Heart right ventricle (tissue), 16 donors: ENCODE results near the gene LHPP. TPM values are rescaled to one million over a fixed set of nuclear protein-coding genes. Genes with fewer than 3 reads are reported as not detected.

Experiments
- ATAC-seq, 8 donors: fragments of 200-7000 bp; cut with Tn5 transposase; one replicate each; pipeline ENCODE4 v1.9.1; 2020; ENCODE audit warnings: mild to moderate bottlenecking in 8 of 8, moderate library complexity in 8 of 8, moderate number of reproducible peaks in 1 of 8
- DNase-seq, 2 donors: peaks; one replicate each; pipeline ENCODE4 v3.0.0-alpha.2; 2020
- H3K27ac ChIP-seq, 10 donors: fragments of 200-600 bp; sonication (generic) in 2 of 10; one replicate each; pipeline versions ENCODE4 v1.5.0 to v1.8.0; 2020 to 2022; ENCODE audit warnings: mild to moderate bottlenecking in 3 of 10
- H3K27me3 ChIP-seq, 7 donors: fragments of 200-600 bp; one replicate each; pipeline ENCODE4 v1.8.0; 2021 to 2022; ENCODE audit warnings: mild to moderate bottlenecking in 2 of 7
- H3K36me3 ChIP-seq, 9 donors: fragments of 200-600 bp; sonication (generic) in 1 of 9; one replicate each; pipeline versions ENCODE4 v1.5.0 to v1.8.0; 2020 to 2022; ENCODE audit warnings: mild to moderate bottlenecking in 2 of 9
- H3K4me1 ChIP-seq, 9 donors: fragments of 200-600 bp; sonication (generic) in 1 of 9; one replicate each; pipeline versions ENCODE4 v1.5.0 to v1.8.0; 2020 to 2022; ENCODE audit warnings: mild to moderate bottlenecking in 4 of 9
- H3K4me3 ChIP-seq, 10 donors: fragments of 200-600 bp; sonication (generic) in 2 of 10; one replicate each; pipeline versions ENCODE4 v1.5.0 to v1.8.0; 2020 to 2022; ENCODE audit warnings: mild to moderate bottlenecking in 7 of 10, moderate library complexity in 2 of 10
- H3K9me3 ChIP-seq, 11 donors: fragments of 200-600 bp in 10 of 11; sonication (generic) in 2 of 11; one replicate each; pipeline versions ENCODE4 v1.5.0 to v1.8.0; 2013 to 2022; ENCODE audit warnings: mild to moderate bottlenecking in 2 of 11, control low read depth in 1 of 11, moderate library complexity in 1 of 11
- CTCF ChIP-seq, 9 donors: fragments of 200-600 bp; sonication (generic) in 2 of 9; IDR thresholded peaks; one replicate each; pipeline versions ENCODE4 v1.5.0 to v1.8.0; 2021 to 2022; ENCODE audit warnings: antibody characterized with exemption in 9 of 9, mild to moderate bottlenecking in 5 of 9, moderate library complexity in 1 of 9
- WGBS, 2 donors: extraction: QIAGEN DNeasy Blood & Tissue Kit; methylation state at CpG; one replicate each; pipeline ENCODE4 v1.1.7; 2013; ENCODE audit warnings: inconsistent platforms in 1 of 2; 5-methylcytosine and 5-hydroxymethylcytosine counted together
- intact Hi-C, 10 donors: fragments of 100-400 bp; cut with DNase I; formaldehyde crosslinking; loops; one replicate each; pipeline versions ENCODE4 v1.11.1 to v1.14.2; 2022
- polyA plus RNA-seq, 2 donors: library from polyadenylated mRNA; stranded (reverse); fragments of 200-250 nt; gene quantifications; one replicate each; pipeline ENCODE4 v1.2.3, GENCODE V29; 2013
- total RNA-seq, 10 donors: library from RNA; stranded (reverse); fragmentation: NEBNext Ultra II Directional in 3 of 10; extraction: Animal tissue kit (Norgen Biotek cat#: 25700) in 3 of 10; gene quantifications; one replicate each; pipeline versions ENCODE4 v1.2.1 to v1.2.4, GENCODE V29; 2021 to 2023
- donor health status: Arrhythmogenic right ventricular cardiomyopathy.
- donor health status: ischemic (EF 13 %, LVEDD 7.1; RV severe dilation, severe dysfunction).
- donor health status: healthy with polysubstance abuse.
- donor health status: DM: no; HTN: yes; CAD: no.
- donor health status: DM: no; HTN: no; CAD: no.
- donor health status: ischemic (EF 25% LVEDD 6.9; RV normal size, moderate dysfunction).
- donor health status: ischemic (EF 25% LVEDD 5.7; RV mildly dilated, moderate dysfunction).
- donor health status: healthy.
- donor health status: DM: yes; HTN: yes; CAD: no.
- donor health status: Ischemic cardiomyopathy.
- donor health status: ischemic (EF 35%, LVEDD 5.7; RV mildly dilated, moderate dysfunction).
- donor health status: nonischemic (EF 11% LVEDD 7.7; RV severe dilation, severe dysfunction).
- donor health status: DM: yes; HTN: yes; CAD: no.
- donor health status: PGD.
- donor health status: ischemic (EF 29% LVEDD 5.4; RV normal size, mild dysfunction).
- donor health status: nonischemic (EF 23%, LVEDD 6.1; RV moderate dilation, normal function).

Gene LHPP
- total and polyA plus RNA-seq, 12 donors, result 4.2 to 20.5 (median 11.7) TPM

GRCh38 chr10:124425227-124425962 is 36.2 kb upstream of the LHPP start:
- no peak for TF ChIP-seq CTCF (IDR thresholded peaks at IDR 0.05)
- H3K36me3 ChIP-seq, result no peaks in the 10 kb centered on the region
- H3K27ac ChIP-seq, result no peak overlapping the region
- DNase-seq (no peak), ATAC-seq (no peak)
- intact Hi-C loops, result no loop called here
- no peaks in the 10 kb centered on the region for H3K9me3 ChIP-seq
- WGBS, 2 donors, result 92% methylated on average over 4 of the region's 4 CpGs
- H3K4me1 ChIP-seq, result no peaks in the 10 kb centered on the region
- H3K4me3 ChIP-seq, result no peak overlapping the region
- H3K27me3 ChIP-seq, result peaks cover 0 to 48% (median 35%) of the 10 kb centered on the region in 7 donors

GRCh38 chr10:124428207-124428777 is 33.3 kb upstream of the LHPP start:
- WGBS, 2 donors, result 53 to 58% methylated on average over 3 of the region's 3 CpGs
- Histone ChIP-seq H3K36me3 (no peaks in the 10 kb centered on the region), H3K4me3 (no peak overlapping the region), H3K27ac (no peak overlapping the region), H3K4me1 (no peaks in the 10 kb centered on the region), H3K27me3 (peaks cover 0 to 46% (median 33%) of the 10 kb centered on the region in 7 donors), H3K9me3 (no peaks in the 10 kb centered on the region)
- DNase-seq, result no peak
- TF ChIP-seq CTCF (IDR thresholded peaks at IDR 0.05), result no peak
- intact Hi-C loops, result no loop called here
- ATAC-seq, result no peak

- Histone ChIP-seq H3K9me3 (no peaks in the 10 kb centered on the region), H3K27me3 (peaks cover 0 to 44% (median 31%) of the 10 kb centered on the region in 7 donors), H3K36me3 (no peaks in the 10 kb centered on the region), H3K4me3 (no peak overlapping the region), H3K4me1 (no peaks in the 10 kb centered on the region), H3K27ac (no peak overlapping the region)
- TF ChIP-seq CTCF (IDR thresholded peaks at IDR 0.05), result no peak
- 57 to 58% methylated on average over 5 of the region's 5 CpGs for WGBS, 2 donors
- ATAC-seq (no peak), DNase-seq (no peak)
- intact Hi-C loops, result no loop called here
Measured at GRCh38 chr10:124429576-124429975, 32.0 kb upstream of the LHPP start.

DNA sequence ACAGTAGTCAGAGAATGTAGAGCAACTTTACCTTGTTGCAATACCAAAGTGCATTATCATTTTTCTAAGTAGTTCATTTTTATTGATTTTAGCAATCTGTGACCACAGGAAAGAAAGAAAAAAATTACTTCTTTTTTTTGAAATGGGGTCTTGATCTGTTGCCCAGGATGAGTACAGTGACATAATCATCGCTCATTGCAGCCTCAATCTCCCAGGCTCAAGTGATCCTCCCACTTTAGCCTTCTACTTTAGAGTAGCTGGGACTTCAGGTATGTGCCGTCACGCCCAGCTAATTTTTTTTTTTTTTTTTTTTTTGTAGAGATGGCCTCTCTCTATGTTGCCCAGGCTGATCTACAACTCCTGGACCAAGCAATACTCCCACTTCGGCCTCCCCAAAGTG is 31.5 kb upstream of the LHPP start:
- H3K36me3 ChIP-seq, result no peaks in the 10 kb centered on the region
- peaks cover 0 to 44% (median 31%) of the 10 kb centered on the region in 7 donors for H3K27me3 ChIP-seq
- intact Hi-C loops, result no loop called here
- ATAC-seq (no peak), DNase-seq (no peak)
- 88 to 90% methylated on average over 4 of the region's 4 CpGs for WGBS, 2 donors
- no peak for TF ChIP-seq CTCF (IDR thresholded peaks at IDR 0.05)
- H3K9me3 ChIP-seq, result no peaks in the 10 kb centered on the region
- no peaks in the 10 kb centered on the region for H3K4me1 ChIP-seq
- H3K4me3 ChIP-seq, result no peak overlapping the region
- no peak overlapping the region for H3K27ac ChIP-seq
